LNCAP (cell line): Measurements from ENCODE around the gene RICTOR.

Experiments
- TF ChIP-seq, protein P1 (sequence below): fragments of 450-650 bp; IDR thresholded peaks from 2 replicates; pipeline ENCODE4 v1.5.1; 2017; ENCODE audit warnings: mild to moderate bottlenecking

Gene RICTOR

DNA sequence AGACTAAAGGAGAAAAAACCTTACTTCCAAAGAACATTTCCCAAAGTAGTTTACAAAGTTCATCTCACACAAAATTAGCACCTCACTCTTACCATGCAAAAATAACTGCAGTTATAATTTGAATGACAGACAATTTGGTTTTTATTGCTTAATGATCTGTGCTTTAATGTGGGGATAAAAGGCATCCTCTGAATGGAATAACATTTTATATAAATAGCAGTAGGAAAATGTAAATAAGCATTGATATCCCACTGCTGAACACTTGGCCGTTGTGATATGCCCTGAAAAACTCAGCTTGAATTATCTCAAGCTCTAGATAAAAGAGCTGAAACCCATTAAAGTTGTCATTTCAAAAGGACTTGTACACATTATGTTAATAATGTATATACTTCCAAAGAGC lies 135.2 kb downstream of the RICTOR start:
- TF ChIP-seq, protein P1, sequence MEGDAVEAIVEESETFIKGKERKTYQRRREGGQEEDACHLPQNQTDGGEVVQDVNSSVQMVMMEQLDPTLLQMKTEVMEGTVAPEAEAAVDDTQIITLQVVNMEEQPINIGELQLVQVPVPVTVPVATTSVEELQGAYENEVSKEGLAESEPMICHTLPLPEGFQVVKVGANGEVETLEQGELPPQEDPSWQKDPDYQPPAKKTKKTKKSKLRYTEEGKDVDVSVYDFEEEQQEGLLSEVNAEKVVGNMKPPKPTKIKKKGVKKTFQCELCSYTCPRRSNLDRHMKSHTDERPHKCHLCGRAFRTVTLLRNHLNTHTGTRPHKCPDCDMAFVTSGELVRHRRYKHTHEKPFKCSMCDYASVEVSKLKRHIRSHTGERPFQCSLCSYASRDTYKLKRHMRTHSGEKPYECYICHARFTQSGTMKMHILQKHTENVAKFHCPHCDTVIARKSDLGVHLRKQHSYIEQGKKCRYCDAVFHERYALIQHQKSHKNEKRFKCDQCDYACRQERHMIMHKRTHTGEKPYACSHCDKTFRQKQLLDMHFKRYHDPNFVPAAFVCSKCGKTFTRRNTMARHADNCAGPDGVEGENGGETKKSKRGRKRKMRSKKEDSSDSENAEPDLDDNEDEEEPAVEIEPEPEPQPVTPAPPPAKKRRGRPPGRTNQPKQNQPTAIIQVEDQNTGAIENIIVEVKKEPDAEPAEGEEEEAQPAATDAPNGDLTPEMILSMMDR: no peak

DNA sequence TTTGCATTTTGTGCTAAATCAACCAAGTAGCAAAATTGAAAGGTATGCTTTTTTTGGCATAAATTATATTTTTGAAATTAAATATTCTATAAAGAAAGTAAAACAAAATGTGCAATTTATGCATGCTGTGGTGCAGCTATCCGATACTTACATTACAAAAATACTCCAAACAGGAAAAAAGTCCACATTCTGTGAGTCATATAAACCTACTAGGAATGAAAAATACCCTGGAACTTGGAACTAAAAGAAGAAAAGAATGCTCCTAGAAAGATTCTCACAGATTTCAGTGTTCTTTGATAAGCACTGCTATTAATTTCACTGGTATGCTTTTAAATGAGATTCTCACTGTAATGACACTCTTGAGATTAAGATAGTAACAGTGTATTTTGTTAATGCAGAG lies 135.8 kb downstream of the RICTOR start:
- TF ChIP-seq, protein P1: no peak

DNA sequence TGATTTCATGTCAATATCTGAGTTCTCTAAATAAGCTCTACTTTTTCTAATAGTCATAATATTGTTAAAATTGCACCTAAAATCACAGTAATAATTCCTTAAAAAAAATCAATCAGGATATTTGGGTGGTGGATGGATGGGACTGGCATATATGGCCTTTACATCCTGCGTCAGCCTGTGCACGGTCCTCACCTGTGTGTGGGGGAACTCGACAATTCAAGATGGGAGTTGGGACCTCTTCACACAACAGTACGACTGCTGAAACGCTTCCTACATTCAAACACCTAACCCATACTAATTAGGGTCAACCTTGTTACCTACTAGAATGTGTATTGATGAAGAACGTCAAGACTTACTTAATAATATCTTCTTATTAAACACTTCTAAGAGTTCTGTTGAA lies 137.9 kb downstream of the RICTOR start:
- TF ChIP-seq, protein P1: no peak

DNA sequence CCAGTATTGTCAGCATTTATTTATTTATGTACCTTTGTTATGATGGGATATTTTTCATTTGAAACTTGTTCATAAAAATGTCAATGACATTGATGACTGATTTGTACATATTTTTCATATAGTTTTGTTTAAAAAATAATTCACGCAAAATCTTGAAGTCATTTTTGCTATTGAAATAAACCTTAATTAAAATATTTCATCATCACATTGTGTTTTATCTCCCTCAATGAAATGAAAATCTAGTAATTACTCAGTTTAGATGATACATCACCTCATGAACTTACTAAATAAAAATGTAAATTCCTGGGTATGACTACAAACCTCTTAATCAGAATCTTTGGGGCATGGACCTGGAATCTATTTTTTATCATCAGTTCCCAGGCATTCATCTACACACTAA lies 138.8 kb downstream of the RICTOR start:
- TF ChIP-seq, protein P1: no peak

DNA sequence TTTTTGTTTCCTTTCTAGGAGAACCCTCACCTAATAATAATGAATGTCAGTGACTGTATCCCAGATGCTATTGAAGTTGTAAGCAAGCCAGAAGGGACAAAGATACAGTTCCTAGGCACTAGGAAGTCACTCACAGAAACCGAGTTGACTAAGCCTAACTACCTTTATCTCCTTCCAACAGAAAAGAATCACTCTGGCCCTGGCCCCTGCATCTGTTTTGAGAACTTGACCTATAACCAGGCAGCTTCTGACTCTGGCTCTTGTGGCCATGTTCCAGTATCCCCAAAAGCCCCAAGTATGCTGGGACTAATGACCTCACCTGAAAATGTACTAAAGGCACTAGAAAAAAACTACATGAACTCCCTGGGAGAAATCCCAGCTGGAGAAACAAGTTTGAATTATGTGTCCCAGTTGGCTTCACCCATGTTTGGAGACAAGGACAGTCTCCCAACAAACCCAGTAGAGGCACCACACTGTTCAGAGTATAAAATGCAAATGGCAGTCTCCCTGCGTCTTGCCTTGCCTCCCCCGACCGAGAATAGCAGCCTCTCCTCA lies 141.3 kb downstream of the RICTOR start:
- TF ChIP-seq, protein P1: no peak

DNA sequence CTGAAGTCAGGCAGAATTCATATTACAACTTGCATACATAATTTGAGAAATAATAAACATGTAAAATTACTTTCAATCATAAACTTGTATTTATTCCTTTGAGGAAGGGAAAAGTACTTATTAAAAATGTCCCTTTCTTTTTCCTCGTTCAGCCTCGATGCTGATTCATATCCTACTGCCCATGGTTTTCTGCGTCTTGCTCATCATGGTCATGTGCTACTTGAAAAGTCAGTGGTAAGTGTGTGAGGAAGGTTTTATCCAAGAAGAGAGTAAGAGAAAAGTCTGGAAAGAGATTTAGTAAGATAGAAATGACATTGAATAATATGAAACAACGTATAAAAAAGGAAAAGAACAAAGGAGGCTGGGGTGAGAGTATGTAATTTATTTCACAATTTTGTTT lies 142.5 kb downstream of the RICTOR start:
- TF ChIP-seq, protein P1: no peak

DNA sequence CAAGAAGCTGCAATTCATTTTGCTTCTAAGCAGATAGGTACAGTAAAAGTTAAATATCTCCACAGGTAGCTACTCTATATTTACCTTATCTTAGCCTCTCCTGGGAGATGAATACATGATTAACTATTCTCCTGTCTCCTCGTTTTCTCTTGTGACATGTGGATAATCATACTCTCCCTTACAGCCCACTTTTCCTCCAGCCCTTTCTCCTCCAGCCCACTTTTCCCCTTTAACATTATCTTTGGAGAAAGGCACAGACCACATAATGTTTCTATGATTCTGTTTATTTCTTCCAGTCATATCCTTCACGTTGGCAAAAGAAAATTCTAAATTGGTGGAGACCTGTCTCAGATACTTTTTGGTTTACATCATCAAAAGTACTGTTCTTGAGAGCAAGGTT lies 144.4 kb downstream of the RICTOR start:
- TF ChIP-seq, protein P1: no peak

DNA sequence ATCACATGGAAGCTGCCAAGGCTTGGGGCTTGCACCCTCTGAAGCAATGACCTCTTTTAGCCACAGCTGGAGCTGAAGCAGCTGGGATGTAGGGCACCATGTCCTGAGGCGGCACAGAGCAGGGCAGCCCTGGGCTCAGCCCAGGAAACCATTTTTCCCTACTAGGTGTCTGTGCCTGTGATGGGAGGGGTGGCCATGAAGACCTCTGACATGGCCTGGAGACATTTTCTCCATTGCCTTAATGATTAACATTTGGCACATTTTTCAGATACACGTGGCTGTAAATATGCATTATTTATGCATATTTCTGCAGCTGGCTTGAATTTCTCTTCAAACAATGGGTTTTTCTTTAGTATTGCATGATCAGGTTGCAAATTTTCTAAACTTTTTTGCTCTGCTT lies 146.7 kb downstream of the RICTOR start:
- TF ChIP-seq, protein P1: no peak
